Measurements from ENCODE around the gene WSCD2. TPM values are rescaled to one million over a fixed set of nuclear protein-coding genes. Genes with fewer than 3 reads are reported as not detected.

Gene WSCD2
- total RNA-seq, 1 experiment from 2014 or later, result not detected

GRCh38 chr12:108116699-108117098 lies 12.4 kb upstream of the WSCD2 start:
- CTCF ChIA-PET, result no interaction called here
- Mint-ChIP-seq H3K9me3 (ENCODE audit: unreplicated experiment) (no peaks in the 10 kb centered on the region), H3K4me1 (ENCODE audit: low read depth, unreplicated experiment) (no peaks in the 10 kb centered on the region), H3K4me3 (ENCODE audit: unreplicated experiment) (no peak overlapping the region), H3K36me3 (ENCODE audit: insufficient read depth, unreplicated experiment) (peaks cover 5% of the 10 kb centered on the region), H3K27ac (ENCODE audit: unreplicated experiment) (no peak overlapping the region), H3K27me3 (ENCODE audit: insufficient read depth, unreplicated experiment) (peaks cover 8% of the 10 kb centered on the region)
- no peak for TF ChIP-seq CTCF (IDR thresholded peaks at IDR 0.05; ENCODE audit: insufficient read depth in 1 of 2, low read depth in 1 of 2, low read length in 1 of 2, severe bottlenecking in 1 of 2, unreplicated experiment in 1 of 2)
- DNase-seq, result no peak
- BruUV-seq (replicated peaks), result no TSS peak
- Histone ChIP-seq H3K36me3 (ENCODE audit: control insufficient read depth, insufficient read depth, low read length) (no peaks in the 10 kb centered on the region), H3K27me3 (replicated peaks; ENCODE audit: control insufficient read depth, insufficient read depth, low read length) (no peaks in the 10 kb centered on the region), H3K9me3 (no peaks in the 10 kb centered on the region), H3K4me1 (no peaks in the 10 kb centered on the region), H3K4me3 (ENCODE audit: low read depth, low read length) (no peak overlapping the region)
- POLR2A ChIA-PET, result no interaction called here
- intact Hi-C loops (cut with micrococcal nuclease; ENCODE audit: unreplicated experiment), result no loop called here

GRCh38 chr12:108117163-108117849 lies 11.8 kb upstream of the WSCD2 start:
- no peaks in the 10 kb centered on the region for H3K36me3 ChIP-seq (ENCODE audit: control insufficient read depth, insufficient read depth, low read length)
- no peaks in the 10 kb centered on the region for H3K9me3 ChIP-seq
- ChIA-PET CTCF (no interaction called here), POLR2A (no interaction called here)
- peaks cover 5% of the 10 kb centered on the region for H3K36me3 Mint-ChIP-seq (ENCODE audit: insufficient read depth, unreplicated experiment)
- BruUV-seq (replicated peaks), result no TSS peak
- no peaks in the 10 kb centered on the region for H3K4me1 ChIP-seq
- H3K27me3 Mint-ChIP-seq (ENCODE audit: insufficient read depth, unreplicated experiment), result peaks cover 8% of the 10 kb centered on the region
- no peak for DNase-seq
- no peak for TF ChIP-seq CTCF (IDR thresholded peaks at IDR 0.05; ENCODE audit: insufficient read depth in 1 of 2, low read depth in 1 of 2, low read length in 1 of 2, severe bottlenecking in 1 of 2, unreplicated experiment in 1 of 2)
- no peak overlapping the region for H3K27ac Mint-ChIP-seq (ENCODE audit: unreplicated experiment)
- H3K4me1 Mint-ChIP-seq (ENCODE audit: low read depth, unreplicated experiment), result no peaks in the 10 kb centered on the region
- no peaks in the 10 kb centered on the region for H3K9me3 Mint-ChIP-seq (ENCODE audit: unreplicated experiment)
- no peak overlapping the region for H3K4me3 ChIP-seq (ENCODE audit: low read depth, low read length)
- intact Hi-C loops (cut with micrococcal nuclease; ENCODE audit: unreplicated experiment), result no loop called here
- no peak overlapping the region for H3K4me3 Mint-ChIP-seq (ENCODE audit: unreplicated experiment)
- H3K27me3 ChIP-seq (replicated peaks; ENCODE audit: control insufficient read depth, insufficient read depth, low read length), result no peaks in the 10 kb centered on the region

GRCh38 chr12:108117902-108118301 lies 11.2 kb upstream of the WSCD2 start:
- Histone ChIP-seq H3K36me3 (ENCODE audit: control insufficient read depth, insufficient read depth, low read length) (no peaks in the 10 kb centered on the region), H3K4me1 (no peaks in the 10 kb centered on the region), H3K4me3 (ENCODE audit: low read depth, low read length) (no peak overlapping the region), H3K27me3 (replicated peaks; ENCODE audit: control insufficient read depth, insufficient read depth, low read length) (no peaks in the 10 kb centered on the region), H3K9me3 (no peaks in the 10 kb centered on the region)
- Mint-ChIP-seq H3K4me3 (ENCODE audit: unreplicated experiment) (no peak overlapping the region), H3K36me3 (ENCODE audit: insufficient read depth, unreplicated experiment) (peaks cover 5% of the 10 kb centered on the region), H3K27me3 (ENCODE audit: insufficient read depth, unreplicated experiment) (peaks cover 8% of the 10 kb centered on the region), H3K4me1 (ENCODE audit: low read depth, unreplicated experiment) (no peaks in the 10 kb centered on the region), H3K9me3 (ENCODE audit: unreplicated experiment) (no peaks in the 10 kb centered on the region), H3K27ac (ENCODE audit: unreplicated experiment) (no peak overlapping the region)
- CTCF ChIA-PET, result no interaction called here
- no TSS peak for BruUV-seq (replicated peaks)
- TF ChIP-seq CTCF (IDR thresholded peaks at IDR 0.05; ENCODE audit: insufficient read depth in 1 of 2, low read depth in 1 of 2, low read length in 1 of 2, severe bottlenecking in 1 of 2, unreplicated experiment in 1 of 2), result no peak
- DNase-seq, result no peak
- POLR2A ChIA-PET, result no interaction called here
- intact Hi-C loops (cut with micrococcal nuclease; ENCODE audit: unreplicated experiment), result no loop called here
